ENCODE data around the gene GDI2.
A peak's percentile ranks its signal among the peaks of the same experiment; 100 is the strongest.

DNA sequence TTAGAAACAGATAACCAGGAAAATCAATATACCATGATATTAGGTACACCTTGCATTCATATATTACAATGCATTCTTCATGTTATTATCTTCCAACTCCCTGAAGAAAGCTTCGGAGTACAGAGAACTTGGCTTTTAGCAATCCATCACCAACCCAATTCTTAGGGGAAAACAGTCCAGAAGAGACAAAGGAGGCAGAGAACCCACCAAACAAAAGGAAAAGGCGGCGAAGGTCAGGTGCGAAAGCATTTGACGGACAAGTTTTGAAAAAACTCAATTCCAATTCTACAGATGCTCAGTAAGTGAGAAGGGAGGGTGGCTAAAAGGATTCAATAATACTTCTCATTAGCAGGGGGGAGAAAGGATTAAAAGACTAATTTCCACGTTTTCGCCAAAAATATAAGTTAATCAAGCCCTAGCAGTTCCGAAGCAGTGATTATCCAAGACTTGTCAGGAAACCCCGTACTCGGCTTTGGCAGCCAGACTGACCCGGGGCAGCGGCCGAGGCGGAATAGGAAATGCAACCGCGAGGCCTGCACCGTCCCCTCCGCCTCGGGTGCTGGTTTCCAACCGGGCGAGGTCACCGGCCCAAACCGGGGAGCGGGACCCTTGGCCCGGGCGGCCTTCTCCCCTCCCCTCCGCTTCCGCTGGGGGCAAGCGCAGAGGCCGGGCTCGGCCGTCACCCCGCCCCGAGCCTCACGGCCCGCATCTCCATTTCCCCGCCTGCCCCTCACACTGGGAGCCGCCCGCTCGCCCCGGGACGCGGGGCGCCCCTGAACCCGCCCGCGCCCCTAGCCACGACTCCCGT is 747 bp downstream of the GDI2 start:
- TF ChIP-seq, protein P1, sequence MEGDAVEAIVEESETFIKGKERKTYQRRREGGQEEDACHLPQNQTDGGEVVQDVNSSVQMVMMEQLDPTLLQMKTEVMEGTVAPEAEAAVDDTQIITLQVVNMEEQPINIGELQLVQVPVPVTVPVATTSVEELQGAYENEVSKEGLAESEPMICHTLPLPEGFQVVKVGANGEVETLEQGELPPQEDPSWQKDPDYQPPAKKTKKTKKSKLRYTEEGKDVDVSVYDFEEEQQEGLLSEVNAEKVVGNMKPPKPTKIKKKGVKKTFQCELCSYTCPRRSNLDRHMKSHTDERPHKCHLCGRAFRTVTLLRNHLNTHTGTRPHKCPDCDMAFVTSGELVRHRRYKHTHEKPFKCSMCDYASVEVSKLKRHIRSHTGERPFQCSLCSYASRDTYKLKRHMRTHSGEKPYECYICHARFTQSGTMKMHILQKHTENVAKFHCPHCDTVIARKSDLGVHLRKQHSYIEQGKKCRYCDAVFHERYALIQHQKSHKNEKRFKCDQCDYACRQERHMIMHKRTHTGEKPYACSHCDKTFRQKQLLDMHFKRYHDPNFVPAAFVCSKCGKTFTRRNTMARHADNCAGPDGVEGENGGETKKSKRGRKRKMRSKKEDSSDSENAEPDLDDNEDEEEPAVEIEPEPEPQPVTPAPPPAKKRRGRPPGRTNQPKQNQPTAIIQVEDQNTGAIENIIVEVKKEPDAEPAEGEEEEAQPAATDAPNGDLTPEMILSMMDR (IDR thresholded peaks at IDR 0.05): peak in 1 of 4 experiments; percentile 9
- TF ChIP-seq POLR2AphosphoS5 (IDR thresholded peaks at IDR 0.05): no peak
- TF ChIP-seq POLR2A (IDR thresholded peaks at IDR 0.05): no peak

Measured in prostate gland (tissue), 2 donors.